ENCODE data around the gene CYTH1. TPM values are rescaled to one million over a fixed set of nuclear protein-coding genes. Genes with fewer than 3 reads are reported as not detected.

Gene CYTH1
- total RNA-seq, 3 donors from 2014 or later, result 55.9 to 99.3 (median 82.8) TPM

GRCh38 chr17:78684026-78684425 lies 98.0 kb downstream of the CYTH1 start:
- H3K9me3 Mint-ChIP-seq, result no peaks in the 10 kb centered on the region
- DNase-seq, result no peak
- no peaks in the 10 kb centered on the region for H3K27me3 Mint-ChIP-seq (ENCODE audit: low read depth)
- peaks cover 50% of the 10 kb centered on the region for H3K36me3 Mint-ChIP-seq (ENCODE audit: insufficient read depth)
- H3K4me3 Mint-ChIP-seq, result no peak overlapping the region
- H3K4me1 Mint-ChIP-seq (ENCODE audit: low read depth), result peaks cover 5% of the 10 kb centered on the region
- ATAC-seq, result no peak

GRCh38 chr17:78683408-78683961 lies 98.6 kb downstream of the CYTH1 start:
- Mint-ChIP-seq H3K27me3 (ENCODE audit: low read depth) (no peaks in the 10 kb centered on the region), H3K9me3 (no peaks in the 10 kb centered on the region), H3K4me3 (no peak overlapping the region), H3K4me1 (ENCODE audit: low read depth) (peaks cover 5% of the 10 kb centered on the region), H3K36me3 (ENCODE audit: insufficient read depth) (peaks cover 51% of the 10 kb centered on the region)
- DNase-seq (no peak), ATAC-seq (no peak)

- no peaks in the 10 kb centered on the region for H3K9me3 Mint-ChIP-seq
- H3K36me3 Mint-ChIP-seq (ENCODE audit: insufficient read depth), result peaks cover 41% of the 10 kb centered on the region
- no peak for DNase-seq
- no peaks in the 10 kb centered on the region for H3K27me3 Mint-ChIP-seq (ENCODE audit: low read depth)
- peaks cover 4% of the 10 kb centered on the region for H3K4me1 Mint-ChIP-seq (ENCODE audit: low read depth)
- no peak for ATAC-seq
- H3K4me3 Mint-ChIP-seq, result no peak overlapping the region
Observed at GRCh38 chr17:78682363-78682762, 99.7 kb downstream of the CYTH1 start.

- H3K9me3 Mint-ChIP-seq, result no peaks in the 10 kb centered on the region
- no peak for ATAC-seq
- no peaks in the 10 kb centered on the region for H3K27me3 Mint-ChIP-seq (ENCODE audit: low read depth)
- H3K36me3 Mint-ChIP-seq (ENCODE audit: insufficient read depth), result peaks cover 39% of the 10 kb centered on the region
- no peak for DNase-seq
- H3K4me3 Mint-ChIP-seq, result no peak overlapping the region
- H3K4me1 Mint-ChIP-seq (ENCODE audit: low read depth), result peaks cover 2% of the 10 kb centered on the region
Observed at GRCh38 chr17:78680436-78680835, 101.6 kb downstream of the CYTH1 start.

- H3K27me3 Mint-ChIP-seq (ENCODE audit: low read depth), result no peaks in the 10 kb centered on the region
- no peak for DNase-seq
- no peak overlapping the region for H3K4me3 Mint-ChIP-seq
- no peaks in the 10 kb centered on the region for H3K9me3 Mint-ChIP-seq
- H3K4me1 Mint-ChIP-seq (ENCODE audit: low read depth), result peaks cover 2% of the 10 kb centered on the region
- peaks cover 39% of the 10 kb centered on the region for H3K36me3 Mint-ChIP-seq (ENCODE audit: insufficient read depth)
- ATAC-seq, result no peak
Observed at GRCh38 chr17:78679495-78680395, 102.3 kb downstream of the CYTH1 start.

GRCh38 chr17:78678711-78679110 lies 103.4 kb downstream of the CYTH1 start:
- DNase-seq (no peak), ATAC-seq (no peak)
- H3K4me3 Mint-ChIP-seq, result no peak overlapping the region
- no peaks in the 10 kb centered on the region for H3K9me3 Mint-ChIP-seq
- peaks cover 43% of the 10 kb centered on the region for H3K36me3 Mint-ChIP-seq (ENCODE audit: insufficient read depth)
- H3K4me1 Mint-ChIP-seq (ENCODE audit: low read depth), result peaks cover 2% of the 10 kb centered on the region
- no peaks in the 10 kb centered on the region for H3K27me3 Mint-ChIP-seq (ENCODE audit: low read depth)

GRCh38 chr17:78678222-78678557 lies 103.9 kb downstream of the CYTH1 start:
- no peaks in the 10 kb centered on the region for H3K27me3 Mint-ChIP-seq (ENCODE audit: low read depth)
- DNase-seq, result no peak
- peaks cover 47% of the 10 kb centered on the region for H3K36me3 Mint-ChIP-seq (ENCODE audit: insufficient read depth)
- H3K4me3 Mint-ChIP-seq, result no peak overlapping the region
- peaks cover 2% of the 10 kb centered on the region for H3K4me1 Mint-ChIP-seq (ENCODE audit: low read depth)
- no peaks in the 10 kb centered on the region for H3K9me3 Mint-ChIP-seq
- ATAC-seq, result no peak

GRCh38 chr17:78677303-78678221 lies 104.5 kb downstream of the CYTH1 start:
- peak in 1 of 2 donors; percentile 23 for ATAC-seq
- H3K36me3 Mint-ChIP-seq (ENCODE audit: insufficient read depth), result peaks cover 49% of the 10 kb centered on the region
- no peaks in the 10 kb centered on the region for H3K27me3 Mint-ChIP-seq (ENCODE audit: low read depth)

GRCh38 chr17:78676412-78677302 lies 105.4 kb downstream of the CYTH1 start:
- H3K9me3 Mint-ChIP-seq, result no peaks in the 10 kb centered on the region
- ATAC-seq (no peak), DNase-seq (no peak)
- H3K4me3 Mint-ChIP-seq, result no peak overlapping the region
- H3K36me3 Mint-ChIP-seq (ENCODE audit: insufficient read depth), result peaks cover 43% of the 10 kb centered on the region
- no peaks in the 10 kb centered on the region for H3K4me1 Mint-ChIP-seq (ENCODE audit: low read depth)
- no peaks in the 10 kb centered on the region for H3K27me3 Mint-ChIP-seq (ENCODE audit: low read depth)

More at GRCh38 chr17:78677303-78678221, 104.5 kb downstream of the CYTH1 start:
- Mint-ChIP-seq H3K4me3 (no peak overlapping the region), H3K4me1 (ENCODE audit: low read depth) (peaks cover 2% of the 10 kb centered on the region), H3K9me3 (no peaks in the 10 kb centered on the region)
- DNase-seq, result no peak

GRCh38 chr17:78675836-78676235 lies 106.2 kb downstream of the CYTH1 start:
- no peak for ATAC-seq
- peaks cover 36% of the 10 kb centered on the region for H3K36me3 Mint-ChIP-seq (ENCODE audit: insufficient read depth)
- H3K9me3 Mint-ChIP-seq, result no peaks in the 10 kb centered on the region
- no peak for DNase-seq
- H3K4me1 Mint-ChIP-seq (ENCODE audit: low read depth), result no peaks in the 10 kb centered on the region
- no peaks in the 10 kb centered on the region for H3K27me3 Mint-ChIP-seq (ENCODE audit: low read depth)
- H3K4me3 Mint-ChIP-seq, result no peak overlapping the region

GRCh38 chr17:78675316-78675616 lies 106.8 kb downstream of the CYTH1 start:
- H3K27me3 Mint-ChIP-seq (ENCODE audit: low read depth), result no peaks in the 10 kb centered on the region
- H3K36me3 Mint-ChIP-seq (ENCODE audit: insufficient read depth), result peaks cover 36% of the 10 kb centered on the region
- ATAC-seq (no peak), DNase-seq (no peak)
- H3K4me1 Mint-ChIP-seq (ENCODE audit: low read depth), result no peaks in the 10 kb centered on the region
- H3K4me3 Mint-ChIP-seq, result no peak overlapping the region
- H3K9me3 Mint-ChIP-seq, result no peaks in the 10 kb centered on the region

GRCh38 chr17:78674595-78675315 lies 107.3 kb downstream of the CYTH1 start:
- Mint-ChIP-seq H3K4me3 (no peak overlapping the region), H3K9me3 (no peaks in the 10 kb centered on the region), H3K27me3 (ENCODE audit: low read depth) (no peaks in the 10 kb centered on the region), H3K36me3 (ENCODE audit: insufficient read depth) (peaks cover 31% of the 10 kb centered on the region), H3K4me1 (ENCODE audit: low read depth) (peaks cover 2% of the 10 kb centered on the region)
- ATAC-seq, result no peak
- no peak for DNase-seq

GRCh38 chr17:78674156-78674555 lies 107.9 kb downstream of the CYTH1 start:
- ATAC-seq, result no peak
- peaks cover 28% of the 10 kb centered on the region for H3K36me3 Mint-ChIP-seq (ENCODE audit: insufficient read depth)
- no peaks in the 10 kb centered on the region for H3K27me3 Mint-ChIP-seq (ENCODE audit: low read depth)
- H3K4me1 Mint-ChIP-seq (ENCODE audit: low read depth), result peaks cover 5% of the 10 kb centered on the region
- H3K4me3 Mint-ChIP-seq, result no peak overlapping the region
- no peaks in the 10 kb centered on the region for H3K9me3 Mint-ChIP-seq
- DNase-seq, result no peak

All from activated T-cell treated with anti-CD3 and anti-CD28 coated beads, Interleukin-2, amount 50 U/mL, for 4 hours (primary cell).